Epithelial cell of prostate (primary cell): ENCODE measurements around the gene DNAJC19.
"Not testable (repeated sequence)": the region's sequence is repeated elsewhere in the genome, so short reads cannot be mapped to it uniquely, and the experiment has no call there.

Source experiments
- DNase-seq: peaks from one replicate; pipeline ENCODE4 v3.0.0-alpha.2; 2011; ENCODE audit warnings: low read depth, low spot score
- H3K27ac ChIP-seq: fragments of 450-650 bp; 2 replicates; pipeline ENCODE4 v1.5.1; 2017; ENCODE audit warnings: mild to moderate bottlenecking

DNAJC19 gene

GRCh38 chr3:180989291-180990163 is at the start of gene DNAJC19:
DNAJC19 (minus strand) TSS chr3:180989736; CDS start chr3:180989602, 134 bp downstream.
- peak; percentile 92 for DNase-seq

GRCh38 chr3:181030948-181031347 is 41.4 kb upstream of the DNAJC19 start:
- H3K27ac ChIP-seq, result no peak overlapping the region
- no peak for DNase-seq

More at GRCh38 chr3:180989291-180990163, at the start of gene DNAJC19:
- peak within 1 kb of the TSS; percentile 74 for H3K27ac ChIP-seq

- no peak overlapping the region for H3K27ac ChIP-seq
- no peak for DNase-seq
Measured at GRCh38 chr3:181025204-181025603, 35.7 kb upstream of the DNAJC19 start.

DNA sequence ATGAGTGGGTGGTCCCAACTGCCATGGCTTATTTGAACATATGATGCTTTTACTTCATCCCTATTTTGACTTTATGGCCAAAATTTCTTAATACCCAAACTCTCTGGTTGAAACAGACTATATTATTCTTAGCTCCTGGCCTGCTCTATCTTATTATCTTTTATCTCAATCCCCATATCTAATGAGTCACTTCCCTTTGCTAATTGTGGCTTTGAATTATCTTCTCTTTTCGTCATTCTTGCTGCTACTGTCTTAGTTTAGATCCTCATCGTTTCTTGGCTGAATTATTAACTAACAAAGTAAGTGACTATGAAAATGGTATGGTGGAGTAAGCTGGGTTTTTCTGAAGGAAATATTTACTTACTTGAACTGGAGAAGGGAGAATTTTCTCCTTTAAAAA is 28.2 kb upstream of the DNAJC19 start:
- no peak for DNase-seq
- no peak overlapping the region for H3K27ac ChIP-seq

GRCh38 chr3:181009225-181009624 is 19.7 kb upstream of the DNAJC19 start:
- no peak for DNase-seq
- no peak overlapping the region for H3K27ac ChIP-seq

DNA sequence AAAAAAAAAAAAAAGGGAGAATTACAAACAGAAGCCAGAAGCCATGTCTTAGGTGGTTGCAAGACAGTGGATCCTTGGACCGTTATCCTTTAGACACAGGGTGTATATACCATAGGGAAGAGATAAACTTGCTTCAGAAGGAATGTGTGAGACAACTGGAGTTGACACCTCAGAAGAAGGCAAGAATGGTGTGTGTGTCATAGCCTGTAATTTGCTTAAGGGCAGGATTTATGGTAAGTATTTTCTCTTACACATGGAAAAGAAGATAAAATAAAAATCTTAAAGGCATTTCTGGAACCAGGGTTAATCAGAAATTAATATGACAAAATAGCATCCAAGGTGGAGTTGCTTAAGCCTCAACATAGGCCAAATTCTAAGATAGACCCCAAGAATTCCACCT is 19.3 kb upstream of the DNAJC19 start:
- DNase-seq, result no peak
- no peak overlapping the region for H3K27ac ChIP-seq

GRCh38 chr3:181007262-181007661 is 17.7 kb upstream of the DNAJC19 start:
- H3K27ac ChIP-seq, result no peak overlapping the region

DNA sequence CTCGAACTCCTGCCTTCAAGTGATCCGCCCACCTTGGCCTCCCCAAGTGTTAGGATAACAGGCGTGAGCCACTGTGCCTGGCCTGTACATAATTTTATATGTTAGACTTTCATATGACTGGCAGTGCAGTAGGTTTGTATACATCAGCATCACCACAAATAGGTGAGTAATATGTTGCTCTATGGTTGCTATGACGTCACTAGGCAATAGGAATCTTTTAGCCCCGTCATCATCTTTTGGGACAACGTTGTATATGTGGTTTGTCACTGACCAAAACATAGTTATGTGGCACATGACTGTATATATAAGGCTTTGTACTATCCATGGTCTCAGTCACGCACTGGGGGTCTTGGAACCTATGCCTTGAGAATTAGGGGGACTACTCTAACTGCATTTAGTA is 17.0 kb upstream of the DNAJC19 start:
- no peak overlapping the region for H3K27ac ChIP-seq
- no peak for DNase-seq

More at GRCh38 chr3:181007262-181007661, 17.7 kb upstream of the DNAJC19 start:
- DNase-seq, result no peak

DNA sequence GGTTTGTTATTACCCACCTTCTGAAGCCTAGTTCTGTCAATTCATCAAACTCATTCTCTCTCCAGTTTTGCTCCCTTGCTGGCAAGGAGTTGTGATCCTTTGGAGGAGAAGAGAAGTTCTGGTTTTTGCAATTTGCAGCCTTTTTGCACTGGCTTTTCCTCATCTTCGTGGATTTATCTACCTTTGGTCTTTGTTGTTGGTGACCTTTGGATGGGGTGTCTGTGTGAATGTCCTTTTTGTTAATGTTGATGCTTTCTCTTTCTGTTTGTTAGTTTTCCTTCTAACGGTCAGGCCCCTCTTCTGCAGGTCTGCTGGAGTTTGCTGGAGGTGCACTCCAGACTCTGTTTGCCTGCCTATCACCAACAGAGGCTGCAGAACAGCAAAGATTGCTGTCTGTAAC is 13.9 kb upstream of the DNAJC19 start:
- not testable (repeated sequence) for DNase-seq, H3K27ac ChIP-seq

- not testable (repeated sequence) for DNase-seq
Measured at GRCh38 chr3:181002331-181002730, 12.8 kb upstream of the DNAJC19 start.

DNA sequence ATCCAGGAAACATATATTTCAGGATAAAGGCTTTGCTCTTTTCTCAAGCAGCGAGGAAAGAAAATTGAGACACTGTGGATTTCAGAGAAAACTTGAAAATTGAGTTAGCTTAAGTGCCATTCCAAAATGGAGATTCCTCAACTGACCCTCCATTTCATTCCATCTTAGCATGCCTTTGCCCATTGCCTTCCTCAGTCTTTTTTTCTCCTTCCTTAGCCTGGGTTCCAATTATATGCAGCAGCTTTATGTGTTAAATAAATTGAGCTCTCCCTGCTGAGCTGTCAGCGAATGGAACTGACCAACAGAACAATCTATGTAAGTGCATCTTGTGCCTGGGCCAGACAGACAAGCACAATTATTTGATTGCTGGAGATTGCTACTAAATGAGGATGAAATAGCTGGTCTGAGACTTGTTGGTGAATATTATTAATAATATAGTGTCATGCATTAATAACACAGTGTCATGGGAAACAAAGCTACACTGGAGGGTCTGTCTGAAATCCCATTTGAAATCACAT is 6.9 kb upstream of the DNAJC19 start:
- H3K27ac ChIP-seq, result no peak overlapping the region
- no peak for DNase-seq

More at GRCh38 chr3:181002331-181002730, 12.8 kb upstream of the DNAJC19 start:
- not testable (repeated sequence) for H3K27ac ChIP-seq

- H3K27ac ChIP-seq, result no peak overlapping the region
- DNase-seq, result no peak
Measured at GRCh38 chr3:180990505-180990904, 969 bp upstream of the DNAJC19 start.

GRCh38 chr3:180987344-180987743 is 2.2 kb downstream of the DNAJC19 start:
- no peak overlapping the region for H3K27ac ChIP-seq
- DNase-seq, result no peak

- DNase-seq, H3K27ac ChIP-seq: not testable (repeated sequence)
Measured at GRCh38 chr3:180986366-180986765, 3.2 kb downstream of the DNAJC19 start.

DNA sequence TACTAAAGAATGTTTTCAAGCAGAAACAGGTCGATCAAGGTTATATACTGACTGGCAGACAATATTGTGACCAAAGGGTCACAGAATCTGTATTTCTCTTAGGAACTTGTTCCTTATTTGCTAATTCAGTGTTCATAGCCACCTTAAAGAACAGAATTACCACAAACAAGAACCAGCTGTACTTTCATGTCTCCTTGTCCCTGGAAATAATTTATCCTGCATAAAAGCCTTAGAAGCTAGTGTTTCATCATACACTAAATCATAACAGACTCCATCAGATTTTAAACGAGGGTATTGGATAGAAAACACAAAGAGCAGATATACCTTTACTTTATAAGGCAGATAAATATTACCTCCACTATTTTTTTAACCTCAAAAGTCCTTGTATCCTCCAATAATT is 6.4 kb downstream of the DNAJC19 start:
- DNase-seq, result no peak
- H3K27ac ChIP-seq, result no peak overlapping the region

GRCh38 chr3:180981912-180982311 is 7.6 kb downstream of the DNAJC19 start:
- no peak for DNase-seq
- no peak overlapping the region for H3K27ac ChIP-seq

DNA sequence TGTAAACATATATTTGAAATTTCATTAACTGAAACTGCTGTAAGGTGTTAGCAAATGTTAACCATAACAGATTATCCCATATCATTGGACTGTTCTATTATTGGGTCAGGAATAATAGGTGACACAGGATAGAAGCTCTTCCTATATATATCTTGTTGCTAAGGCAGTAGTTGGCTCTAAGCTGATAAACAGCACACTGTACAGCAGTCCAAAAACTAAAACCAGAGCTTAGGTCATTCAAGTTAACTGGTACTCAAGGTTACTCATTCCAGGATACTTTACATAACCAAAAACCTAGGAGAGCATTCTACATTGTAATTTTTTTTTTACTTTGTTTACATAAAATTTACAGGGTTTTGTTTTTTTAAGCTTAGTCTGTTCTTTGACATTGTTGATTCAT is 8.9 kb downstream of the DNAJC19 start:
- no peak for DNase-seq
- no peak overlapping the region for H3K27ac ChIP-seq

GRCh38 chr3:180979961-180980360 is 9.6 kb downstream of the DNAJC19 start:
- no peak for DNase-seq
- no peak overlapping the region for H3K27ac ChIP-seq

DNA sequence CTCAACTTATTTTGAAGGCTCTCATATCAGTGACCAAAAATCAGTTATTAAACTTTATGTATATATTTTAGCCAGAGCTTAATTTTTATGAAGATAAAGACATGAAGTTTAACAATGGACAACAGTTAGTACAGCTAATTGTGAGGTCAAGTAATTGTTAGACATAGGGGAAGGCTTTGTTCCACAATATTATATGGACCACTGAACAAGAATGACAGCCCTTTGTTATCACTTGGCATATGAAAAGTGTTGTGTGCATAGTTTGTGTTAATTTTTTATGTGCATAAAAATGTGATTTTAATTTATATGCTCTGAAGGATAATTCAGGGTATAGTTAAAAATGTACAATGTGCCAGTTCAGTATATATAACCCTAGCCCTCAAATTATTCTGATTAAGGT is 12.0 kb downstream of the DNAJC19 start:
- DNase-seq, result no peak
- no peak overlapping the region for H3K27ac ChIP-seq

- H3K27ac ChIP-seq, result no peak overlapping the region
- DNase-seq, result no peak
Measured at GRCh38 chr3:180974286-180974685, 15.2 kb downstream of the DNAJC19 start.

DNA sequence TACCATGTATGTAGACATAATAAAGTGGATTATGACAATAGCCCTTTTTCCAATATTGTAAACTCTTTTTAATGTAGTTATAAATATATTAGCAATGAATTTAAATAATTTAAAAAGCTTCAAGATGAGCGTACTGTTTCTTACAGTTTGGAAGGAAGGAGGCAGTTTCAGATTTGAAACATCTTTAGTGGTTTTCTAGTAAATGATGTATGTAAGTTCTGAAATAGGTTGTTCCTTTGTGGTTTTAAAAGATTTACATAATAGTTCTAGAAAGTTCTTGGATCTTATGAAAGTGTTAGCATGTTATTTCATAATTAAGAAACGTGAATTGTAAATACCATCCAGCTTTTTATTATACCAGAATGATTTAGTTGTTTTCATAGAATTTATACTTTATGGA is 16.0 kb downstream of the DNAJC19 start:
- no peak for DNase-seq

DNA sequence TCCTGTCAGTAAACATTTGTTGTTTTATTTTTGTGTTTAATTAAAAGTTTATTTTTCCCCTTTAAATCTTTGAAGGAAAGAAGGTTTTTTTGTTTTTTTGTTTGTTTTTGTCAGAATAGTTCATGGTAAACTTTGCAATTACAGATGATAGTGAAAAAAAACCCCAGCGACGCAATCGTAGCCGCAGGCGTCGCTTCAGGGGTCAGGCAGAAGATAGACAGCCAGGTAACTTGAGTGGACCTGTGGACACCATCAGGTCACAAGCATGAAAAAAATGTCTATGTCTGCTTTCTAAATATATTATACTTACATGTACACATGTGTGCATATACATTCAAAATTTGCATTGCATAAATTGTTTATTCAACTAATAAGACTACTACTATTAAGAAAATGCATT is 18.6 kb downstream of the DNAJC19 start:
- no peak overlapping the region for H3K27ac ChIP-seq
- no peak for DNase-seq

More for the DNA sequence above, 16.0 kb downstream of the DNAJC19 start:
- H3K27ac ChIP-seq, result no peak overlapping the region
